Right renal pelvis (tissue), 4 donors: ENCODE results near the gene EN2. TPM values are rescaled to one million over a fixed set of nuclear protein-coding genes. Genes with fewer than 3 reads are reported as not detected.

Experiments
- DNase-seq, 4 donors: peaks; one replicate each; pipeline ENCODE4 v3.0.0-alpha.2; 2013; ENCODE audit warnings: low read depth in 4 of 4, low spot score in 3 of 4, missing footprints in 1 of 4
- polyA plus RNA-seq, 4 donors: library from polyadenylated mRNA; unstranded; fragments of 120-200 nt; gene quantifications; one replicate each; pipeline ENCODE4 v1.2.1, GENCODE V29; 2013; ENCODE audit not compliant: insufficient read length in 4 of 4

Gene EN2
- polyA plus RNA-seq, 4 donors: 0.04 to 0.62 (median 0.14) TPM

DNA sequence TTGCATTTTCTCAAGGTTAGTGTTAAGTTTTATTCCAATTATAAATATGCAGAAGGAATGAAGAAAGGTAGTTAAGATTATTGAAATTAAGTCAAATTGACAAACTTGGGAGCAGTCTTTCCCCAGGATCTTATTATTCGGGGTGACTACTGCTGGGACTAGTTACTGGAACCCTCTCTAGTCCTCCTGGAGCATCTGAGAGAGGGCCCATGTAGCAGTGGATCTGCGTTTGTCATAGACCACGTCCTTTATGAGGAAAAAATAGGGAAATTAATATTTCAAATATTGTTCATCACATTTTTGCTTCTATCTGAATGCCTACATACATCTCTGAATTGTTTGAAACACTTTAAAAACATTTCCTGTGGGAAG, 47.5 kb downstream of the EN2 start:
- no peak for DNase-seq

DNA sequence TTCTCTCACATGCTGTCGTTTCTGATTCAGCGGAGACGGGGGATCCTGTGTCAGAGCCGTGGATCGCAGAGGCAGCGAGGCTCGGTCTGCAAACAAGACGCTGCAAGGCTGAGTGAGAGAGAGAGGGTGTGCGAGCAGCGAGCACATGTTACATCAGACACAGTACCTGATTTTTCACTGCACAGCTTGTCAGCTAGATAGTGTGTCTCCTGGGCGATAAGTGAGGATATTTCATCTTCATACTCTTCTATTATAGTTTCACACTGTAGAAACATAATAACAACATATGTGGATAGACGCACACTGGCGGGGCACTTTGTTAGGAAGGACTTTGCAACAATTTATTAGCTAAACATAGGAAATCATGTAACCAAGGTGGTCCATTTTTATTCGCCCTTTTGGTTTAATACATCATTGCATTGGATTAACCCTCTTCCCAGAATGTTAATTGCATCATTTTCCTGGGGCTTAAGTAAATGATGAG, 49.0 kb downstream of the EN2 start:
- no peak for DNase-seq

DNA sequence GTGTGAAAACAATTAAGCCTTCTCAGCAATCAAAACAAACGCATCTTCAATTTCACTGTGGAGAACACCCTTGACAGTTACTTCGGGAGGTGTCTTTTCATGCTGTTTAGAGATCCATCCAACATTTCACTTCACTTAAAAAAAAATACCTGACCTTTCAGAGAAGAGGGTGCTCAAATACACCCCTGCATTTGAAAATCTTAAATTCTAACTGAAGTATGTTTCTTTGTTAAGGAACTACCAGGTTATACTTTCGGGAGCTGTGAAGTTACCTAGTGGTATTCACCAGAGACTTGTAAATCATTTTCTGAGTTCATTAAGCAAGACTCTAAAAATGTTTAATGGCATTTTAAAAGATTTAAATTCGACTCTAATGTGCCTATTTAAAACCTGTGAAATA, 49.6 kb downstream of the EN2 start:
- DNase-seq: no peak

DNA sequence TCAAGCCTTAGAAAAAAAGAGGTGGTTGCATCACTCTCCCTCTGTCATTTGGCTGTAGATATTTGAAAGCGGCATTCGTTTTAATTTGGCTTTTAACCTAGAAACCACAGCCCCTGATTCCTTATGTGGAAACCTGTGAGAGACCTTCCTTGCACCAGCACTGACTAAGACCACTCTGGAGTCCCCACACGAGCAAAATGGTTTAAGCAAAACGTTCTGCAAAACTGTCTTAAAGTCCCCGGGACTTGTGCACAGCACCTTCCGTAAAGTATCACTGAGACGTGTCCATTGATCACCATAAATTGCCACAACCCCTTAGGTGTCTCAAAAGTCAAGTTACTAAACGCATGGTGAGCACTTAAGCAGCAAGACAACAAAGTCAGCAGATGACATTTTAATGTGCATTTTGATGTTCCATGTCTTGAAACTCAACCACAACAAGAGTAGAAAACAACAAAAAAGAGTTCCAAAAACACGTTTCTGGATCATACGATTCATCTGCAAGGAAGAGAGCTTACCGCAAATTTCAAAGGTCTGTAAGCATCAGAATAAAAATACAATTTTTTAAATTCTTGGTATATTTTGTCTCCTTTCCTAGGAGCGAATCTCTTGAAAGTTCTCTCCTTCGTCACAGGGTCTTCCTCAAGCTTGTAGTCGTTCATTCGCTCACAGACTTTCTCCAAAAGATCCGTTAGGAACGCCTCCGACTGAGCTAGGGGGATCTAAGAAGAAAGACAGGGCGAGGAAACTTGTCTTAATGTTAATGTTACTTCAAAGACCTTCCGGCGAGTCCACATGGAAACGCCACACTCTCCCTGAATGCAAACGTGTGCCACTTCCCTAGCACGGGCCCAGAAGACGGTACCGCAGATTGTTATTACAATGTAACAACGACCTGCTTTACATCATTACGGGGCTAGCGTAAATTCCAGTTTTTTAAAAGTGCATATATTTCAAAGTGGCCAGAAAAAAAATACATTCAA, 50.7 kb downstream of the EN2 start:
- DNase-seq: no peak

DNA sequence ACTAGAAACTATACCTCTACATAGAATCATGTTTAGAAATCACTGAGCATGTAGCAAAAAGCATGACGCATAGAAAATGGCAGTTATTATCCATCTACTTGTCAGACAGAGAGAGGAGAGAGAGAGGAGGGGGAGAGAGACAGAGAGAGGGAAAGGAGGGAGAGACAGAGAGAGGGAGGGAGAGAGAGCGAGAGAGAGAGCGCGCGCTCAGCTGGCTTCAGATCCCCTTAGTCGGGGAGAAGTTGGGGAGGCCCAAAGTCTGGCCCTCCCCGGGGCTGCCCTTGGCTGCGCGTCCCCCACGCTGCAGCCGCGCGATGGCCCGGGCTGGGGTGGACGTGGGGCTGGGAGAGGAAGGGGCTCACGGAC, 51.4 kb downstream of the EN2 start:
- no peak for DNase-seq

DNA sequence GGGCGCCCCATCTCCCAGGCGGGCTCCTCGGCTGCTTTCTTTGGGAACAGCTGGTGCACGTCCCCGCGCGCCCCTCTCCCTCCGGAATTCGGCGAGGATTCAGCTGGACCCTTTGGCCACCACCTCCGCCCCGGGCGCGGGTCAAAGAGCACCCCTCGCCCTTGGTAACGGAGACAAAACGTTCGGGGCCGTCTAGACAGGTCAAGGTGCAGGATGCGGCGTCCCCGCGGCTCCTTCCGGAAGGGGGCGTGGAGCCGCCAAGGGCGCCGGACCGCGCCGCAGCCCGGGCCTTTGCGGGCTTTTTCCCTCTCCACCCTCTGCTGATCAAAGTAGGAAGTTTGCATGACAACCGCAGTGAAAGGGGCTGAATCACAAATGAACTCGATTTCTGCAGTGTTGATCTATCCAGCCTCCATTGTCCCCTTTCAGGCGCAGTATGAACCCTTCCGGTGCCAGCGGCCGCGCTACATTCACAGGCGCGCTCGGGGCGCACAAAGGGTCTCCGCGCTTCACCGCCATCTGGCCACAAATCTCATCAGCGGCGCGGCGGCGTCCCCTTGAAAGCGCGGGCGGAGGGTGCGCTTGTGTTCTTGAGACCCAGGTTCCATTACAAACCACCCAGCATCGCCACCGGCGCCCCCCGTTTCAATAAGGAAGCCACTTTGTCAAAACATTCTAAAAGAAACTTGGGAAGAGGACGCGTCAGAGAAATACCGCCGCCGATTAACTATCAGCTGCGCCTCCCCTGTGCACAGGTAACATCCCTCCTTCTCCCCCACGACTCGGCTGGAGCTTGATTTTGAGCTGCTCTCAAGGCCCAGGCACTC, 52.0 kb downstream of the EN2 start:
- DNase-seq: no peak

DNA sequence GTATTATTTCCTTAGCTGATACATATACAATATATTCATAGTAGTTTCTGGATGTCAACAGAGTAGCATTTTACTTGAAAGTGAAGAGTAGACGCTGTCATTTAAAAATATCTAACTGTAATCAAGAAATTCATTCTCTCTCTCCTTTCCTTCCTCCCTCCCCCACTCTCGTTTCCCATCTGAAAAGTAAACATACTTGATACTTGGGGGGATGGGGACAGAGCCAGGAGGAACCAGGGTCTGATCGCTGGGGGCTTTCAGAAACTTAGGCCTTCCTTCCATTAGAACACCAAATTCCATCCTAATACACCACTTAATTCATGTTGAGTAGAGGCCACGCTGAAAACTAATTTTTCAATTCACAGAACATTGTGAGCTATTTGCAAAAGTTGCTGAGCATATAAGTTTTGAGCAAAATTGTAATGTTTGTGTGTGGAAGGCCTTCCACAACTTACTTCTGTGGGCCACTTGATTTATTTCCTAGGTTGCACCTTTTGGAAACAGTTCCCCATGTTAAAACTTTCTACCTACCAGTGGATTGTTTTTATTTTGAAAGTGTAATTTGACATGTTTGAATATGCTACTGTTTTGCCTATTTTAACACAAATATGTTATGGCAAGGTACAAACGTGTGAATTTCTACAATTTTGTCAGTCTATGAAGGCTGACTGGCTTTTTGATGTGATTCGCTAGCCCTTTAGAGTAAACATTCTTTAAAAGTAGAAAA, 53.2 kb downstream of the EN2 start:
- DNase-seq: no peak

DNA sequence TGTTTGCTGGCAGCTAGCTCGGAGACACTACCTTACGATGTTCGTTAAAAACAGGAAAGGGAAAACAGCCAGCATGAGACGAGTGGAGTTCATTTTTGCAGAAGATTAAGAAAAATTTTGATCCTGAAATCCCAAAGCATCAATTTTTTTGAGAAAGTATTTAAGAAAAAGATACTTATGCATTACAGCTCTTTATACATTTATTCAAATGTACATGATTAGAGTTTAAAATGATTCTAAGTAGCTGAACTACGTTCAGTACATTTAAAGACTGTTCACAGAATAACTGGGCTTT, 53.7 kb downstream of the EN2 start:
- DNase-seq: no peak

DNA sequence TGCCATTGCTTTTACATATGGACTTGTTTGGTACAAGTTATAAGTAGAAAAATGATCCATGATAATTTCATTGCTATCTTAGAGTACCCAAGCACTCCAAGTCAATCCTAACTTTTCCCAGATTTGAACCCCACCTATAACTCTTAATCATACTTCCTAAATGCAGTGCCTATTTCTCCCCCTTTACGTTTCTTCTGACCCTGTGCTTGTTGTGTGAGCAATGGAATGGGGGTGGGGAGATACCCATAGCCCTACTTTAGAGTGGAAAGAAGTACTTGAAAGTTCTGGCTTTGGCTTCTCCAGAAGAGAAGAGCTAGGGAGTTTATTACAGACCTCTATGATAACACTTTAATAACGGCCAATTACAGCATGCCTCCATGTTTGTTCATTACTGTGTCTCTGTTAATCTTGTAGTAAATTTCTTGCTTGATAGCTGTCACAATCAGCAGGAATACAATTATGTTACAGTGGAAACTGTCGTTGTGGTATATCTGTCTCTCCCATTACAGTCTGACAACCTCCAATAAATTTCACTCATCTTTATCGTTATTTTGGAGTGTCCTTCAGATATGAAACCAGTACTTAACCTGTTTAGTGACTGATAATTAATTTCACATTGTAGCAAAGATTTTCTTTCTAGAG, 54.4 kb downstream of the EN2 start:
- no peak for DNase-seq

DNA sequence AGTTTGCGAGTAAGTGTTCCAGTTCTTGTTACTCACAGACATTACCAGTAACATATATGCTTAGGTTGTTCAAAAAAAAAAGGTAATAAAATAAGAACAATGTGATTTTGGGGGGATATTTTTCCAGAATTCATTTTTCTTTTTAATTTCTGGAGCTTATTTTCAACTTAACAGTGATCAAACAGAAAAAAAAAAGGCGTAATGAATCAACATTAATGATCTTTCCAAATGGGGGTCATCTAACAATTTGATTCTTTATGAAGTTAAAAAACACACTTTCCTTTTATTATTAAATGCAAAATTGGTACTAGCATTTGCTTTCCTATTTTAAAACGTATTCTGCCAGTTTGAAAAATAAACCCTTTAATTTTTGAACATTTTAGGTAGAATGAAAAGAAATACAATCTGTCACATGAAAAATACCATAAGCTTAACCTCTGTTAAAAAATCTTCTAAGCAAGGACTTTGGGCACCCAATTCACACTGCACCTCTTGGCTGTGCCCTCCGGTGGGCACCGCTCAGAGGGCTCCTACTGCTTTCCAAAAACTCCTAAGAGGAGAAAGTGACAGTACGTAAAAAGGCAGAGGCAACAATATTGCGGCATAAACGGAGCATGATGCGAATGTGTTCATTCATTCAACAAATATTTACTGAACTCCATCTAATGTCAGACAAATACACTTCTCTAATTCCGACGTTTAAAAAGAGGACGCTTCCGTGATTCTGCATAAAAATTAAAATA, 55.8 kb downstream of the EN2 start:
- no peak for DNase-seq

DNA sequence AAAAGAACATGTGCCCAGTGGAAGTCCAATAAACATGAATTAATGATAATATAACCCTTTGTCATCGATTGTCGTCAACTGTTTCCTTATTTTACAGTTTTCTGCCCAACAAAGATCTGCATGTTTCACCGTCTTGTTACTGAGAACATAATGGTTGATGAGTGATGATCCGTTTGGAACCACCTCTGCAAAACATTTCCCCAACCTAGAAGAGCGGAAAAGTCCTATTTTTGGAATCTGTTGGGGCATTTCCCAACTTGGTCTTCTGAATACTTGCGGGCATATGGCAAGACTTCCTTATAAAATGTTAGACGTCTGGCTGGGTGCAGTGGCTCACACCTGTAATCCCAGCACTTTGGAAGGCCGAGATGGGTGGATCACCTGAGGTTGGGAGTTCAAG, 56.4 kb downstream of the EN2 start:
- DNase-seq: no peak

Other genes with a start within 250 kb of the EN2 start
- gene INSIG1, start 160.3 kb upstream of the EN2 start, polyA plus RNA-seq: 10 to 100 TPM; 27.7 to 40.9 (median 33.8) TPM
- gene CNPY1, start 88.4 kb downstream of the EN2 start, polyA plus RNA-seq: not detected
- 10 to 100 TPM; 26.5 to 37.6 (median 31.6) TPM for gene RBM33, start 186.5 kb downstream of the EN2 start, polyA plus RNA-seq